NCI-H2196 treated with DMSO at 0.1 percent for 48 hours (cell line): Measurements from ENCODE around the gene NUDC.
"Not testable (repeated sequence)": the region's sequence is repeated elsewhere in the genome, so short reads cannot be mapped to it uniquely, and the experiment has no call there.

Experiments
- DNase-seq: peaks from one replicate; lab custom pipeline; 2025; ENCODE audit not compliant: unreplicated experiment; lab: John Stamatoyannopoulos, UW

The NUDC gene

DNA sequence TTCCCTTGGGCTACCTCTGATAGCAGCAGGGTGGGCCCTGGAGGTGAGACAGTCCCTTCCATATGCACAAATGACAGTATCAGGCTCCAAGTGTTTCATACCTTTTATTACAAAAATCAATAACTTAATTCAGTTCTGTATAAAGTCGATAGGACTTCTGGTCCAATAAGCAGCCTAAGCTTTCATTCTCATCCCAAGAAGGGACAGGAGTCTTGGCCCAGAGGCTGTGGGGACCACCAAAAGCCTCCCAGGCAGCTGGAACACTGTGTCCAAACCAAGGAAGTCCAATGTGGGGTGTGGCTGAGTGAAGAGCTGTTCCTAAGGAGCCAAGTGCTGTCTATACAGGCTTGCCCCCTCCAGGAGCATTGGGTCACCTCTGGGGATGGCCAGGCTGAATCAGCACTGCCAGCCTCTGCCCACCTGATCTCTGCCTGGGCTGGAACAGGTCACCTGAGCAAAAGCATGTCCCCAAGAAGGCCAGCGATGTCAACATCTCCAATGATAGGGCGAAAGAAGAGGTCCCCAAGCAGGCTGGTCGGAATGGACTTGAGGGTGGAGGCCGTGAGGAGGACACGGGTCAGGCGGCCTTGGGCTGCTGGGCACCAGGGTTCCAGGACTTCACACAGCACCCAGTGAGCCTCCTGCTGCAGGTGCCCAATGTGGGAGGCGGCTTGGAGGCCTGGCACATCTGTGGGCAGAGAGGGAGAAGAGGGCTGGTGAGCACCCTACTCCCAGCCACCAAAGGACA is 10.0 kb upstream of the NUDC start:
- DNase-seq = no peak

DNA sequence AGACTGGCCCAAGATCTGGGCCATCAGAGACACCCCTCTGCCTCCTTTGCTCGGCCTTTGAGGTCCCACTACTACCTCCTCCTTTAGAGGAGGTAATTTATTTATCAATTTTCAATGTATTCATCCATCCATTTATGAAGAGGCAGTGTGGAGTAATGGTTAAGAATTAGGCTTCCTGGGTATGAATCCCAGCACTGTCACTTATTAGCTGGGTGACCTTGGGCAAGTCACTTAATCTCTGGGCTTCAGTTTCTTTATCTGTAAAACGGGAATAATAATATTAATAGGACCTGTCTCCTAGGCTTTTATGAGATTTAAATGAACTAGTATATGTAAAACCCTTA is 9.4 kb upstream of the NUDC start:
- no peak for DNase-seq

DNA sequence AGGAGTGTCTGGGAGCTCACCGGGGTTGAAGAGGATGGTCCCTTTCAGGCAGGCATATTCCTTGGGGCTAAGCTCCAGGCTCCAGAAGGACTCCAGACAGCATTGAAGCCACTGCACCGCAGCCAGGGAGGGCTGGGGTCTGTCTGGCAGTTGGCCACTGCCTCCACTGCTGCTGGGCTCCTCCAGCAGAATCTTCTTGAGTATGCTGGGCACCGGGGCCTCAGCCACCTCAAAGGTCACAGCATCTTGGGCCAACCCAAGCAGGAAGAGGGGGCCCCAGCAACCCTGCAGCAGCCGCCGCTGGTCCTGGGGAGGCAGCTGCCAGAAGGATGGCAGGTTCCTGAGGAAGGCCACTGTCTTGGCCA is 8.2 kb upstream of the NUDC start:
- DNase-seq = no peak

DNA sequence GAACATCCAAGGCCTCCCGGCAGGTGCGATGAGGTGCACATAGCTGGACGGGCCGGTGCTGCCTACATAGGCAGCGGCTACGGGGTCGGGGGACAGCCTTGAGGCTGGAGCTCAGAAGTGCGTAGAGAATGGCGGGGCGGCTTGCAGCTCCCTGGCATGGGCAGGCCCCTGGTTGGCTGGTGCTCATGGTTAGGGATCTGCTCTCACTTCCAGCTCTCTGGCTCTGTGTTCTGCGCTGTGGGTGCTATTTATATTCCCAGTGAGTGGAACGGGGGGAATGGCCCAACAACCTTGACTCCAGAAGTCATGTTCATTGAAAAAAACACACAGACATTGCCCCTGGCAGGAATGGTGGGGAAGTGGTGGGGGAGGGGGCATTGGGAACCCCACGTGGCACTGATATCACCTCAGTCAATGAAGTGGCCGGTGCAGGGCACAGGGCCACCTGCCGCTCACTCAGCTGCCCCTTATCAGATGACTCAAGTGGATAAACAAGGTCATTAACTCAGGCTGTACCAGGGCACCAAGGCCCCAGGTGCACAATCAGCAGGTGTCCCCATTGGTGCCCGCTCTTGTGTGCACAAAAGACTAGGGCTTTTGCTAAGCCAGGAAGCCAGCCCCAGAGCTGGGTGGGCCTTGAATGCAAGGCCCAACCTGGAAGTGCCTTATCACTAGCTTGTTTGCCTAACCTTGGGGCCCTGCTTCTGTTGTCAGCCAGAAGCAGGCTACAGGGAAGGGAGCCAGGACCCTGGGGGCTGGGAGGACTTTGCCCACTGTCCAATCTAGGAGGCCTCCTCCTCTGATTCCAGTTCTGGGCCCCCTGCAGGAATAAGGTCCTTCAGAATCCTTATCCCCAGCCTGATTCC is 7.6 kb upstream of the NUDC start, which contains the start of gene NR0B2:
NR0B2 (minus strand) TSS at position 222 of the 866 bp plus-strand sequence; CDS start at position 187, 35 bp downstream.
- DNase-seq = peak; percentile 97

DNA sequence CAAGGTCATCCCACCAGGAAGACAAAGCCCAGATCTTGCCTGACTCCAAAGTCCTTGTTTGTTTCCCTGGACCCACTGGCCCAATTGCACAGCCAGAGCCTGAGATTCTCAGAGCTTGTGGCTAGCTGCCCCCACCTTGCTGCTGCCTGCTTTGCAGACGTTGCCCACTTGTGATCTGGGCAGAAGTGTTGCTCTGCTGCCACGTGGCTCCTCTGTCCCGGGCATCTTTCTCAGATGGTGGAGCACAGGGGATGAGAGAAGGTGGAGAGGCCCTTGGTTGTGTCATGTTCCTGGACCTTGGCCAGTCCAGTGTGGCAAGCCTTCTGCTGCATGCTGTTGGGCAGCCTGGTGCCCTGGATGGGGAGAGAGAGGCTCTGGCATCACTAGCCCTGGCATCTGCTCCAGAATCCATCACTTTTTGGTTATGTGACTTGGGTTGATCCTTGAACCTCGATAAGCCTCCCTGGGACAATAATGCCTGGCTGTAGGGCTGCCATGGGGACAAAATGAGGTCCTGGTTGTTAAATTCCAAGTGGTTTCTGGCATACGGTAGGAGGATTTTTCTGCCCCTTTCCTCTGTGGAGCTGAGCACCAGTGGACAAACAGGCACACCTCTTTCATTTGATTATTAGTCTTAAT is 6.2 kb upstream of the NUDC start:
- peak; percentile 37 for DNase-seq

DNA sequence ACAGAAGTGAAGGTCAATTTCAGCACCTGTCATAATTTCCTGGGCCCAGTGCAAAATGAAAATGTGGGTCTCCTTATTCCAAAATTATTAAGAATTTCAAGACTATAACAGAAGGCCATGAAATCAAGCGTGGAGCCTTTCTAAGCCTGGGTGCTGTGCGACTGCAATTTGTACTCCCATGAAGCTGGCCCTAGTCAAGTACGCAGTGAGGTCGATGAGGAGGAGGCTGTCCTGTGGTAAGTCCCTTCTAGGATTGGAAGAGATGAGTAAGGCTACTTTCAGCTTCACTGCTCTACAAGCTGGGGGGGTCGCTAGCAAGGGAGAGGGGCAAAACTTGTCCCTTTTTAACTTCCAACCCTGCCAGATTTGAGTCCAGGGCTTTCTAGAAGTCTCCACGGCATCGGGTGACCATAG is 410 bp upstream of the NUDC start:
- DNase-seq = no peak

DNA sequence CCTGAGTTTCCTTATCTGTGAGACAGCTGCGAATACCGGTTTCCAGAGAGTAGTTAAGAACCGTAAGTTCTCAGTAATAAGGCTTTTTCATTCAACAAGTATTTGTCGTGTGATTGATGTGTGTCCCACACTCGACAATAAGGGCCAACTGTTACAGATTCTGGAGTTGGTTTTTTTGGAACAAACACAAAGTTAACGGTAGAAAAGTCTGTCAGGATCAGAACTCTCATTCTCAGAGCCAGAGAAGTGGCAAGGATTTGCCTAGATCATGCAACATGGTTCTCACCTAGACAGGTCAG is 837 bp downstream of the NUDC start:
- DNase-seq = no peak

DNA sequence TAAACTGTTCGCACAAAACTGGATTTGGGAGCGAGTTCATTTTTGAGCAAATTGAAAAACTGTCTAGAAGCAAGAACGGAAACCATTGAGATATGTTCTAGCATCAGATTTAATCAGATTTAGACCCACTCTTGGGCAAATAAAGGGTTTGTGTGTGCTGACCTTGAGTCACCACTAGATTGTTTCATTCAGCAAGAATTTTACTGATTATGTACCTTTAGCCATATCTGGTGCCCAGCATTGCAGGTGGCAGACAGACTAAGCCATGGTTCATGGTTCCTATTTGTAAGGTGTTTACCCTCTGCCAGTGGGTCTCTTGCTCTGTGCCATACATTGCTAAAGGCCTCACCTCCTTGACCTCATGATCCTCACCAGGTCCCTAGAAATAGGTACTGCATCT is 1.4 kb downstream of the NUDC start:
- DNase-seq = no peak

DNA sequence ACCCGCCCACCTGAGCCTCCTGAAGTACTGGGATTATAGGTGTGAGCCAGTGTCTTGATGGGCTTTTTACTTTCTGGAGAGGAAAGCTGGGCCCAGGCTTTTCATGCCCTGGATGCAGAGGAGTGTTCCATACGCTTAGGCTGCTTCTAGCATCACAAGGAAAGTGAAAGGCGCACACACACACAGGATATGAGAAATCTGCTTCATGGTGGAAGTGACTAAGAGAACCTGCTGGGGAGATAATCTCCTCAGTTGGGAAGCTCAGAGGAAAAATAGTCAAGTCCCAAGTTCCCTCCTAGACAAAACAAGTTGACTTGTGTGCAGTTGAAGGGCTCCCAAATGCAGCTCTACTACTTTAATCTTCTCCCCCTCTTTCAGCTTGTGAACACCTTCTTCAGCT is 2.2 kb downstream of the NUDC start:
- DNase-seq = no peak

DNA sequence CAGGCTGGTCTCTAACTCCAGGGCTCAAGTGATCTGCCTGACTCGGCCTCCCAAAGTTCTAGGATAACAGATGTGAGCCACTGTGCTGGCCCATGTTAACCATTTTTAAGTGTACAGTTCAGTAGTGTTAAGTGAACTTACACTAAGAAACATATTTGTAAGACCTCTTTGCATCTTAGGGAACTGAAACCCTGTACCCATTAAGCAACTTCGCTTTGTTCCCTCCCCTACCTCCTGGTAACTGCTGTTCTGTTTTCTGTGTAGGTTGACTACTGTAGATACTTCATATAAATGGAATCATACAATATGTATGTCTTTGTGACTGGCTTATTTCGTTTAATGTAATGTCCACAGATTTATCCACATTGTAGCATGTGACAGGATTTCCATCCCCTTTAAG is 11.0 kb downstream of the NUDC start:
- DNase-seq = no peak

DNA sequence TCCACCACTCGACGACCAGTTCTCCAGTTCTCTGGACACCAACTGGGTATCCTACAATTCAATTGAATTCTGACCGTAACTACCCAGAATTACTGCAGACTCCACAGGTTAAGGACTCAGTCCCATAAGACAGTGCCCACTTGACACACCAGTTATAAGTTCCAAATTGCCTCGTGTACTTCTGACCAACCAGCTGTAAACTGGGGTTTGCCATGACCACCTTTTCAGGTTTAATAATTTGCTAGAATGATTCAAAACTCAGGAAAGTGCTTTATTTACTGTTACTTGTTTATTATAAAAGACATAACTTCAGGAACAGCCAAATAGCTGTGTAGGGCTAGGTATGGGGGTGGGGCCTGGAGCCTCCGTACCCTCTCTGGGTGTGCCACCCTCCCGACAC is 15.3 kb downstream of the NUDC start:
- DNase-seq = no peak

DNA sequence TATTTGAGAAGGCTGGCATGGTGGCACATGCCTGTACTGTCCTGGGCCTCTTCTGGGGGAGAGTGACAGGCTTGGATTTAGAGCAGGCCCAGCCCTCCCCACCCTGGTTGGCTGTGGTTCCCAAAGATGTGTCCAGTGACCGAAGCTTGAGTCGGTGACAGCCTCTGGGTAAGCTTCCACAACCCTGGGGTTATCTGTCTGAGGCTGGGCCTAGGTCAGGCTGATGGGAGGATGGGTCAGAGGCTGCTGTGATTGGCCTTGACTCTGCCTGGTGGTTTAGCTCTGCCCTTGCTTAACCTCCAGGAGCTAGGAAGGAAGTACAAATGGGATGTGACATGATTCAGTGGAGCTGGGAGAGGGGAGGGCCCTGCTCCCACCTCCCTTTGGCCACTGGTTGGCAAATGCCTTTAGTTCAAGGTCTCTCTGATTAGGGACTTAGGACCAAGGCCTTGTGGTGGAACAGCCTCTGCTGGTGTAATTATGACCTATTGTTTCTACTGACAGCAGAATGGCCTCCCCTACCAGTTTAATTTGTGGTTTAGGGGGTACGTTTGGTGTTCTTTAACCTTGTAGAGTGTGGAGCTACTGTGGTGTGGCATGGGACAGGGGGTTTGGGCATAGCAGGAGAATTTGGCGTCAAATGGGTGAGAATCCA is 16.6 kb downstream of the NUDC start:
- DNase-seq = no peak

DNA sequence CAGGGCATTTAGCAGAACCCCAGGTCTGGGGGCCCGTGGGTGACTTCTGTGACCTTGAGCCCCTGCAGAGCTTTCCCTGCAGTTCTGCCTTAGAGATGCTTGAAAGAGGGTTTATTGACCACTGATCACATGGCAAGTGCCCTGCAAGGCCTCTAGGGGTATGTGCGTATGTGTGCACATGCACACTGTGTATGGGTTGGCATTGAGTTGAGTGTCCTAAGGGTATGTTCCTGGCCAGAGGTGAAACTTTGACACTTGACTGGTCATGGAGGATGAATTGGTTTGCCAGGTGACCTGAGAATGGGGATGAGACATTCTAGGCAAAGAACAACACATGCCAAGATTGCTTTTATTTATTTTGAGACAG is 17.1 kb downstream of the NUDC start:
- DNase-seq = no peak

DNA sequence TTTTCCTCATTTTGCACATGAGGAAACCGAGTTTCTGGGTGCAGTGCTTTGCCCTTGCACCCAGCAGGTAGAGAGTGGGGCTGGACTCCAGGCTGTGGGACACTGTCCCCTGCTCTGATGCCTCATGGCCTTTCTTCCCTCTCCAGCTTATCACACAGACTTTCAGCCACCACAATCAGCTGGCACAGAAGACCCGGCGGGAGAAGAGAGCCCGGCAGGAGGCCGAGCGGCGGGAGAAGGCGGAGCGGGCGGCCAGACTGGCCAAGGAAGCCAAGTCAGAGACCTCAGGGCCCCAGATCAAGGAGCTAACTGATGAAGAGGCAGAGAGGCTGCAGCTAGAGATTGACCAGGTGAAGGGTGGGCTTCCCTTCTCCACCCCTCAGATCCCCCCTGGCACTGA is 19.8 kb downstream of the NUDC start:
- DNase-seq = no peak

DNA sequence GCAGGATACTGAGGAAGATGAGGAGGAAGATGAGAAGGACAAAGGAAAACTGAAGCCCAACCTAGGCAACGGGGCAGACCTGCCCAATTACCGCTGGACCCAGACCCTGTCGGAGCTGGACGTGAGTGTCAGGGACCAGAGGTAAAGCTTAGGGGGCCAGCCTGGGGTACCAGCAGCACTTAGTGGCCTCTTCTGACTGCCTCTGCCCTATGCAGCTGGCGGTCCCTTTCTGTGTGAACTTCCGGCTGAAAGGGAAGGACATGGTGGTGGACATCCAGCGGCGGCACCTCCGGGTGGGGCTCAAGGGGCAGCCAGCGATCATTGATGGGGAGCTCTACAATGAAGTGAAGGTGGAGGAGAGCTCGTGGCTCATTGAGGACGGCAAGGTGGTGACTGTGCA is 21.1 kb downstream of the NUDC start:
- DNase-seq = no peak

DNA sequence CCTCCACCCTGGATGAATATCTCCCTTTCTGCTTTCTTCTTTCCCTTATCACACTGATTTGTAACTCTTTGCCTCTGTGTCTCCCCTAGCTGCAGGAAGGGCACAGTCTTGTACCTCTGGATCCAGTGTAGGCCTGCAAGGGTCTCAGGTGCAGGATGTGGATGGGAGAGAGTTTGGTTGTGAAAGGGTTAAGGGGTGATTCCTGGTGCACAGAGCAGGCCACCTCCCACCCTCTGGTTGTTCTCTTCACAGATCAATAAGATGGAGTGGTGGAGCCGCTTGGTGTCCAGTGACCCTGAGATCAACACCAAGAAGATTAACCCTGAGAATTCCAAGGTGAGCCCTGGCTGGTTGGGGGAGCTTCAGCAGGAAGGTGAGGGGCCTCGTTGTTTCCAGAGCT is 23.6 kb downstream of the NUDC start:
- no peak for DNase-seq

DNA sequence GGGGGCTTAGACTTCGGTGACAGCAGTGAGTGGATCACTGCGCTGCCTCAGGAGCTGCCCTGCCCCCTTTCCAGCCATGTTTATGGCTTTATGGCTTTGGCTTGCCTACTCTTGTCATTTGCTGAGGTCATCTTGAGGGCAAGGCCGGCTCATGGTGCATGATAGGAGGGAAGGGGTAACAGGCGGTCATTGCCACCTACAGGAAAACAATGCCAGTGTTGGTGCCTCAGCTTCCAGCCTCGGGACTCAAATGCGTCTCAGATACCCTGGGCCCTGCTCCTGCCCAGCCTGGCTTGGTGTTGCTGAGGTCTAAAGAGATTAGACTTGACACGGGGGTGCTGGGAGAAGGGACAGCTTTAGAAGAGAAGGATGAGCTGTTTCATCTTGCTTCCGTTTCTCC is 24.2 kb downstream of the NUDC start:
- DNase-seq = no peak

DNA sequence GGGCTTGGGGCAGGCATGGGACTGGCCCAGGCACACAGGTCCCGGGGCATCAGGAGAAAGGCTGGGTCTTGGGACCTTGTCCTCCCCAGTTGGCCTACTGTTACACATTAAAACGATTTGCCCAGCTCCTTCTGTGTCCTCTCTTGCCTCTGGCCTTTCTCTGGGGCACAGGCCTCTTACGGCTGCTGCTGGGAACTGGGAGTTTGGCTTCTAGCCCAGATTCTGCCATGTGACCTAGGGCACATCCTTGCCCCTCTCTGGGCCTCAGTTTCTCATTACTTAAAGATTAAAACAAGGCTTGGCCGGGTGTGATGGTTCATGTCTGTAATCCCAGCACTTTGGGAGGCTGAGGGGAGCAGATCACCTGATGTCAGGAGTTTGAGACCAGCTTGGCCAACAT is 24.7 kb downstream of the NUDC start:
- no peak for DNase-seq

DNA sequence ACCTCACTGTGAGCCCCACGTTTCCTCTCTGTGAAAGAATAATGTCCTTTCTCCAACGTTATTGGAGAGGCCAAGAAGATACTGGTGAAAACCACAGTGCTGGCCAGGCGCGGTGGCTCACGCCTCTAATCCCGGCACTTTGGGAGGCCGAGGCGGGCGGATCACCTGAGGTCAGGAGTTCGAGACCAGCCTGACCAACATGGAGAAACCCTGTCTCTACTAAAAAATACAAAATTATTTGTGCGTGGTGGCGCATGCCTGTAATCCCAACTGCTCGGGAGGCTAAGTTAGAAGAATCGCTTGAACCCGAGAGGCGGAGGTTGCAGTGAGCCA is 27.1 kb downstream of the NUDC start:
- DNase-seq = not testable (repeated sequence)

DNA sequence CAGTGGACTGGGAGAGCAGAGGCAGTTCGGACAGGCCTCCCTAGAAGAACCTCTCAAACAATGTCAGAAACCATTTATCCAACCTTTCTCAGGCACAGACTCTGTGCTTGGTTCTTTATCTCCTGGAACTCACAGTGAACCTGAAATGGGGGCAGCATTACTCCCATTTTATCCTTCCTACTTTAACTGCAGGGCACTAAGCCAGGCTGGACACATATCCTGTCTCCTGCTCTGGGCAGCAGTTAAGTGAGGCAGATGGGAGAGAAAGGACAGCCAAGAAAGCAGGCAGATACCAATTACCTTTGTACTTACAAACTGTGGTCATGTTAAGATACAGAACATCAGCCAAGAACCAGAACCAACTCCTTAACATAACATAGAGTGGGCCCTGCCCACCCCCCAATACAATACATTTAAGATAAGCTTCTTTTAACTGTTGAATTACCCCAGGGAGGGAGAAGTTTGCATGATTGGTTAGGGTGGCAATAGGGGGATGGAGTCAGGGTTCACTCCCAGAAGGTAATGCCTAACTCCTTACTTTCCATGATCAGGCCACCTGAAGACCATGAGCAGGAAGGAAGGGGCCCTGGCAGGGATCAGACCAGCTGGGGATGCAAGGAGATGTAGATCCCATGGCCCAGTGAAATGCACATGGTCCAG is 27.9 kb downstream of the NUDC start:
- DNase-seq = no peak

DNA sequence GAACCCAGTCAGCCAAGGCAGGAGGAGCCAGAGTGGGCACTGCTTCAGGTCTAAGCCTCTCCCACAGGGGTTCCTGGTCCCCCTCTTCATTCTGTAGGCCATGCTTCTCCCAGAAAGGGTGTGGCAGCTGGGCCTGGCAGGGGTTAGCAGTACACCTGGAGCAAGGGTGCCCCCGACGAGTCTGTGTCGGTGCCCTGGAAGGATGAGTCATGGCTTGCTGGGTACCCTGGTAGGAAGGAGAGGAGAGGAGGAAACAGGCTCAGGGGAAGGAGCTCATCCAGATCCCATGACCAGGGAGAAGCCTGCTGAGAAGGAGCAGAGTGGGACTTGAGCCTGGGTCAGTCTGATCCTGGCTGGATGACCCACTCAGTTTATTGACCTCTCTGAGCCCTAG is 28.4 kb downstream of the NUDC start:
- DNase-seq = no peak

DNA sequence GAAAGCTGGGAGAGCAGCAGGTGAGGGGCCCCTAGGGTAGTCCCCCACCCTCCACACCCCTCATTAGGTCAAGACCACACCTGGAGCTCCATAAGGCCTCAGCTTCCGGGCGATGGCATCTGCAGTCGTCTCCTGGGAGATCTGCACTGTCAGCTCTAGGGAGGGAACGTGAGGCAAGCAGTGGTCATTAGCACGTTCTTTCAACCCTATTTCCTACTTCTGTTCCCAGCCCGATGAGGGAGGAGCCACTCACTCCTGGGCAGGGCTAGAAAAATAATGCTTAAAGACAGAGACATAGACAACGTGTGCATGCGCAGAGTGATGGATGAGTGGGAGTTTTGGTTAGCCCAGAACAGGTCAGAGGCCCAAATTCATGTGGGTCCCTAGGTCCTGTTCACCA is 29.1 kb downstream of the NUDC start:
- DNase-seq = no peak
